HTR-8/SVneo (cell line): ENCODE data around the gene PRKCZ.

ENCODE experiments used
- DNase-seq: peaks from one replicate; pipeline ENCODE4 v3.0.0; 2011; ENCODE audit warnings: low spot score, mixed read lengths; ENCODE audit not compliant: insufficient read length
- FAIRE-seq: peaks from 2 replicates; lab custom pipeline; 2011; peaks lifted over from hg19 to GRCh38; lab: Jason Lieb, UNC

PRKCZ gene

DNA sequence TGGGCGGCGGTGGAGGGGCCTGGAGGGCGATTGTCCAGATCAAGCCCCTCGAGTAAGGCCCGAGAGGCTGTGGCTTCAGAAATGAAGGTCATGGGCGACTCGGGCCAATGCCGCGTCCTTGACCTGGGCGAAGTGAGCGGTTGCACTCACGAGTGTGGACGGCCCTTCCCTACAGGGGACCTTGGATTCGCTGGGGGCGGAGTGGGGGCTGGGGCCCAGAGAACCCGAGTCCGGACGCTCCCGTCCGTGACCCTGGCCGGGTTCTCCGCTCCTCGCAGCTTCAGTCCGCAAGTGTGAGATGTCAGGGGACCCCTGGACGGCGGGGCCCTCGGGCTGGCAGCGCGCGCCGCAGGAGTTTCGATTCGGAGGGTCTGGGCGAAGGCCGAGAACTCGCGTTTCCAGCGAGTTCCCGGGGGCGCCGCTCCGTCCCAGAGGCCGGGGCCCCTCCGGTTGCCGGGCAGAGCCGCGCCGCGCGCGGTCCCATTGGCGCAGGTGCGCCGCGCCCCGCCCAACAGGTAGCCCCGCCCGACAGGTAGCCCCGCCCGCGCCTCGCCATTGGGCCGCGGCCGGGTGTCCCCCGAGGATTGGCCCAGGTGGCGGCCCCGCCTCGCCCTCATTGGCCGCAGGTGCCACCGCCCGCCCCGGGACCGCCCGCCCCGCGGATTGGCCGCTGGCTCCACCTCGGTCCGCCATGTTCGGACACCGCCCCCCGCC, at the start of gene PRKCZ:
Gene PRKCZ (plus strand): TSS at position 694 of the 714 bp plus-strand sequence. CDS start 220 bp downstream, outside the sequence.
- peak; percentile 94 for DNase-seq
- FAIRE-seq, result peak; percentile 87

DNA sequence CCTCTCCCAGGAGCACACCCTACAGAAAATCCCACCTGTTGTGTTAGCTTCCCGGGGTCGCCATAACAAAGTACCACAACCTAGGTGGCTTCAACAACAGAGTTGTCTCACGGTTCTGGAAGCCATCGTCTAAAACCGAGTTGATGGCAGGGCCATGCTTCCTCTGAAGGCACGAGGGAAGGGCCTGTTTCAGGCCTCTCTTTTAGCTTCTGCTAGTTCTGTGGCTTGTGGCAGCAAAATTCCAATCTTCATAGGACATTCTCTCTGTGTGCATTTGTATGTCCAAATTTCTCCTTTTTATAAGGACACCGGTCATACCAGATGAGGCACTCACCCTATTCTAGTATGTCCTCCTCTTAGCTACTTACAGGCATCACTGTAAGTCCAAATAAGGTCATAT, 49.8 kb upstream of the PRKCZ start:
- DNase-seq (no peak), FAIRE-seq (no peak)

DNA sequence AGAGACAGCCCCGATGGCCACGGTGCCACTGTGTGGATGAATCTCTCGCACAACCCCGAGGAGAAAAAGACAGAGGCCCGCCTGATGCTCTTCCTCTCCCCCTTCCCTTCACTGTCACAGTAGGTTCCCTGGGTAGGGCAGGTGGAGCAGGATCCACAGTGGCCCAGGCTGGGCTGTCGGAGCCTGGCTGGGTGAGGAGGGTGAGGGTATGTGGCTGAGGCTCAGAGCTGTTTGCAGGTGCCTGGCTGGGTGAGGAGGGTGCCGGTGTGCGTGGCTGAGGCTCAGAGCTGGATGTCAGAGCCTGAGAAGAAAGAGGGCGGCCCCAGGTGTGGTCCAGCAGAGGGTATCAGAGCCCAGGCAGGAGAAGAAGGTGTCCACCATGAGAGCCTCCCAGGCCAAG, 49.4 kb upstream of the PRKCZ start:
- no peak for FAIRE-seq
- DNase-seq, result no peak

DNA sequence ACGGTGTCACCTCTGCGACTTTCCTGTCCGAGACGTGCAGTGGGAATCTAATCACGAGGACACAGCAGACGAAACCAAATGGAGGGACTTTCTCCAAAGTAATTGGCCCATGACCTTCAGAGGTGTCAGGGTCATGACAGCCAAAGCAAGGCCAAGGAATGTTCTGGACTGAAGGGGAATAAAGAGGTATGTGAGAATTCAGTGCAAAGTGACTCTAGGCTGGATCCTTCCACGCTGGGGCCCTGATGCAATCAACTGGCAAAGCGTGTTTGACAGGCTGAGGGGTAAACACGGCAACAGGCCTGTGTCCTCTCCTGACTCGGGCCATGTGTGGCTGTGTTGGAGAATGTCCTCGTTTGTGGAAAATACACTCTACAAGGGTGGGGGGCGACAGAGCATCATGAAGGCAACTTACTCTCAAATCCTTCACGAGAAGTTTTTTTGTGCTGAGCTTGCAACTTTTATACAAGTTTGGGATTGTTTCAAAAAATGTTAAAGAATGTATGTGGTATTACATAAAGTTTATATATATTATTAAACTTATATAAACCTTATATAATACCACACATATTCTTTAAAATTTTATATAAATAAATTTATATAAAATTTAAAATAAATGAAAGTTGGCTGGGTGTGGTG, 48.3 kb upstream of the PRKCZ start:
- FAIRE-seq (no peak), DNase-seq (no peak)

DNA sequence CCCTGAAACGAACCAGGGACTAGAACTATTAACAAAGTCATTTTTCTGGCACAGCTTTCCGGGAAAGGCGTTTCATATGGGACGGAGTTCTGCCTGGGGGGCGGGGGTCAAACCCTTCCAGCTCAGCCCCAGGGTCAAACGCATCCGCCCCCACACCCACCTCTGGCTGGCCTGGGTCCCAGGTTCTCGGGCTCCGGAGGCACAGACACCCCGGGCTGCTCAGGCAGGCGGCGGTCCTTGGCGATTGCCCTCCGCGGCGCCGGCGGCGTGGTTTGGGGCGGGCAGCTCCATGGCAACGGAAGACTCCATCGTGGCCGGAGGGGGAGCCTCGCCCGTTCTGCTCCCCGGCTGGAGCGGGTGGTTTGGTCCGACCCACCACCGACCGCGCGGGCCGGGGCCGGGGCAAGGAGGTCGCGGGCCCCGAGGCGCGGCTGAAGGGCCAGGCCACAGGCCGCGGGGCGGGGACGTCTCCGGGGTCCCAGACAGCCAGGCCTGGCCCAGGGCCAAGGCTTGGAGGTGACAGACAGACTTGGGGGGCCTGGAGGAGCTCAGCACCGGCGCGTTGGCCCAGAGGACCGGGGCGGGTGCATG, 46.6 kb upstream of the PRKCZ start, which contains the start of gene CFAP74:
Gene CFAP74 (minus strand): TSS at position 246 of the 591 bp plus-strand sequence. CDS start 12,830 bp downstream, outside the sequence.
- DNase-seq, result peak; percentile 41
- FAIRE-seq, result no peak

DNA sequence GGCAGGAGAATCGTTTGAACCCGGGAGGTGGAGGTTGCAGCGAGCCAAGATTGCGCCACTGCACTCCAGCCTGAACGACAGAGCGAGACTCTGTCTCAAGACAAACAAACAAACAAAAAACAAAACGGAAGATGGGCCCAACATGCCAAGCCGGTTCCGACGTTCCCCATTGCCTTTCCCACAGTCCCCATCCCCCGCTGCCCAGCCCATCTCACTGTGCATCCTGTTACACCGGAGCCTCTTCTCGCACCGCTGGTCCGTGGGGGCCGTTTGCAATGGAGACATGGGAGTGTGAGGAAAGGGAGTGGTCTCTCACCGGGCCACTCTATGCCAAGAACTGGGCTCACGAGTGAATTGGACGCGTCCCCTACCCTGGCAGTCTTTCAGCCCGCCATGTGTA, 45.4 kb upstream of the PRKCZ start:
- FAIRE-seq (no peak), DNase-seq (no peak)

DNA sequence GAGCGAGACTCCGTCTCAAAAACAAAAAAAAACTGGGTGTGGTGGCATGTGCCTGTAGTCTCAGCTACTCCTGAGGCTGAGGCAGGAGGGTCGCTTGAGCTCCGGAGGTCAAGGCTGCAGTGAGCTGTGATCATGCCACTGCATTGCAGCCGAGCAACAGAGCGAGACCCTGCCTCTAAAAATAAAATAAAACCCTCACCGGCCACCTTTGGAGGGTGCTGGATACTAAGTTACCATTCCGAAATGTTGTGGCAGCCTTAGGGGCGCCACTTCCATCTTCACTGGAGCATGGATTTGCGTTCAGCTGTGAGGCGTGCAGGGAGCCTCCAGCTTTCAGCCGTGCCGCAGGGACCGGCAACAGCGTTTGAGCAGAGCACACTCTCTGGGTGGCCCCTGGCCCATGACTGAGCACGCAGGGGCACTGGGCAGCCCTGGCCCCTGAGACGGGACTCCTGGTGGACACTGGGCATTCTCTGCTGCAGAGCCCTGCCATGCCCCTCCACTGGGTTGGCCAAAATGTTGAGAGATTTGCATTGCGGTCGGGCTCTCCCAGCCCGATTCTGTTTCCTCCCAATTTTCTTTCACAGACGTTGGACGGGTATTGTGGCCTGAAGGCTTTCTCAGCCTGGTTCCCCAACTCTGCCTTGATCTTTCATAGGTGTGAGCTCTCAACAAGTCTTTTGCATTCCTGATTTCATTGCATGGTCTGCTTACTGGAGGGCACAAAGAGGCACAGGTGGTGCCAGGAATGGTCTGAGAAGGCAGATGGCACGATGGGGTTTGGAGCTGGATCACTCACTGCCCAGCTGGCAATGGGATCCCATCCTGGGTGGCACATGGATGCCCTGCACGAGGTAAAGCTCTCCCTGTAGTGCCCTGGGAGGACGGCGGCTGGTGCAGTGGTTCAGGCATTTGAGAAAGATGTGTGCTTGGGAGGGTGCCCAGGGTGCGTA, 40.8 kb upstream of the PRKCZ start:
- FAIRE-seq (no peak), DNase-seq (no peak)

DNA sequence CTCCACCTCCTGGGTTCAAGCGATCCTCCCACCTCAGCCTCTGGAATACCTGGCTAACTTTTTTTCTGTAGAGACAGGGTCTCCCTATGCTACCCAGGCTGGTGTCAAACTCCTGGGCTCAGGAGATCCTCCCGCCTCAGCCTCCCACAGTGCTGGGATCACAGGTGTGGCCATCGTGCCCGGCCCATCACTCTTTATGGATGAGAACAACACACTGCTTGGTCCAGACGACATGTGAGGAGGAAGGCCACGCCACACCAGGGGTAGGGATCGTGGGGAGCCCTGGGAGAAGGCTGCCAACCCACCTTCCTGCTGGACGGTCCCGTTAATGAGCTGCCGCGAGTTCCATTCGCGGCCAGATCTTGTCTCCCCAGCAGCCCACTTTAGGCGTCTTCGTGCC, 36.0 kb upstream of the PRKCZ start:
- DNase-seq (no peak), FAIRE-seq (no peak)

DNA sequence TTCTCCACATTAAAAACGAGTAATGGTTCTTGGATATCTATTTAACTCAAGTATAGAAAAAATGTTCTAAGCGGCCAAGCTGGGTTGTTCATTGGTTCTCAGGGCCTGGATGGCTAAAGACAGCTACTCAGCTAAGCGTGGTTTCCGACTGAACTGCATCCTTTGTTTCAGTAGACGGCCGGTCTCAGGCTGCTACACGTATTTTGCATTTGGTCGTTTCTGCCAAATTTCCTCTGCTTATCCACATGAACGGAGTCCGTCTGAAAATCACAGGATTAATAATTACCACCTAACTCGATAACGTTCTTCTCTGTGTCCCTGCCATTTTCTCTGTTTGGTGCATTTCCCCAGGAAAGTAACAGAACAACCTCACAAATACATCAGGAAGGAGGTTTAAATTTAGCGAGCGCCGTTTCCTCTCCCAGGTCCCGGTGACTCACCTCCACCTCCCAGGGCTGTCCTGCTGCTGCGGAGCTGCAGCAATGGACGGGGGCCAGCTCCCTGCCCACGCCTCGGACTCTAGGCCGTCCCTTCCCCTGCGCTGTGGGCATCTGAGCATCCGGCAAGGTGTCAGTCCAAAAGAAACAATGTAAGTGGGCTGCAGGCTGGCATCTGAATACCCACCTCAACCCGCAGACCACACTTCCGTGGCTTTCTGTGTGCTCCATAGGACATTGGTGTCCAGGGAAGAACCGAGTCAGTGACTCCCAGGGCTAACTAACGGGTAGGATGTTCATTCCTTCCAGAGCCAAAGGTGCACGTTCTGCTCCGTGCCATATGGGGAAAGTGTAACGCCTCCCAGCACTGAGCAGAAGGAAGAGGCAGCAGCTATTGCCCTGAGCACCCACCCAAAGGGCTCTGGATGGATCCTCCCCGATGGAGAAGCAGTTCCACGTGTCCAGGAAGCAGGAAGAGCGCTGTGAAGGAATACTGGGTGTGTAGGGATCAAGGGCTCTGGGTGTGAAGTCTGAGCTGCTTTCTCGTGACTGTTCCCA, 35.2 kb upstream of the PRKCZ start:
- no peak for FAIRE-seq

DNA sequence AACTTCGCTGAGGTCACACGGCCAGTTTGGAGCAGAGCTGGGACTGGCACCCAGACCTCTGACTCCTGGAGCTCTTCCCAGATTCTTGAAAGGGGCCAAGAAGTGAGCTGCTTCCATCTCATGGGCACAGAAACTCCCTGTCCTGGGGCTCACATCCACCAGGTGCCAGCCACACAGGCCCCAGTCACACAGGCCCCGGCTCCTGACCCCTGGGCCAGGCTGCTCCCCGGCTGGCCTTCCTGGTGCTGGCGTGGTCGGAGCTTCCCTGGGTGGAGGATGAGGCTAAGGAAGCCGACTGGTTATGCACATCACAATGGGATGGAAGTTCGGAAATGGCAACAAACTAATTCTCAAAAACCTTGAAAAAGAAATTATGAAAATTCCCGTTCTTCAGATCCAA, 34.1 kb upstream of the PRKCZ start:
- no peak for FAIRE-seq

More for the DNA sequence above, 35.2 kb upstream of the PRKCZ start:
- no peak for DNase-seq

DNA sequence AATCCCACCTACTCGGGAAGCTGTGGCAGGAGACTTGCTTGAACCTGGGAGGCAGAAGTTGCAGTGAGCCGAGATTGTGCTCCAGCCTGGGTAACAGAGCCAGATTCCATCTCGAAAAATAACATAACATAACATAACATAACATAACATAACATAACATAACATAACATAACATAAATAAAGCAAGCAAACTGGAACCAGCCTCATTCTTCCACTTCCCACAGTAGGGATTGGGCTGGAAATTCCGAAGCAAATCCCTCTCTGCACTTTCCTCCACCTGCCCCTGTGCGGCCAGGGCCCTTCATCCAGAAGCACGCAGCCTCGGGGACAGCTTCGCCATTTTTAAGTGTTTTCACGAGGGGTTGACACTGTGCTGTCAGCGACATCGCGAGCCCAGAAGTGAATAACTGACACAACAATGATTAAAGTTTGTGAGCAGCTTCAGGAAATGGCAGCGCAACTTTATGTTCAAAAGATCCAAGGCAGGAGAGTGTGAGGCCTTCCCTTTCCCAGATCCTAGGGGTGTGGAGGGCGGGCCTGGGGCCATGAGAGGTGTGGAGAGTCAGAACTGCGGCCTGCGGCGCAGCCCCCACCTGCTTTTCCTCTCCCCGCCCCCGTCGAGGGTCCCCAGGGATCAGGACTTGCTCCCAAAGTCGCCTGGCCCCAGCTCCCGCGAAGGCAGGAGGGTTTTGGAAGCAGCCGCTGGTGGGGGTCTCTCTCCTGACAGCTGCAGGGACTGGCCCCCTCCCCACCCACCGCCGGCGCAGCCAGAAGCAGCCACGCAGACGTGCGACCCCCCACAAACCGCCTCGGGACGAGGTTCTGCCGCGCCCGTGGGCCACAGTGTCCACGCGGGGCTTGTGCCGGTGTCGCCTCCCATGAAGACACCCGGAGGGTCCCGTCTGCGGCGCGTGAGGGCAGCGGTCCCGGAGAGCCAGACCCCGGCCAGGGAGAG, 31.7 kb upstream of the PRKCZ start:
- no peak for DNase-seq
- no peak for FAIRE-seq

More for the DNA sequence above, 34.1 kb upstream of the PRKCZ start:
- no peak for DNase-seq

DNA sequence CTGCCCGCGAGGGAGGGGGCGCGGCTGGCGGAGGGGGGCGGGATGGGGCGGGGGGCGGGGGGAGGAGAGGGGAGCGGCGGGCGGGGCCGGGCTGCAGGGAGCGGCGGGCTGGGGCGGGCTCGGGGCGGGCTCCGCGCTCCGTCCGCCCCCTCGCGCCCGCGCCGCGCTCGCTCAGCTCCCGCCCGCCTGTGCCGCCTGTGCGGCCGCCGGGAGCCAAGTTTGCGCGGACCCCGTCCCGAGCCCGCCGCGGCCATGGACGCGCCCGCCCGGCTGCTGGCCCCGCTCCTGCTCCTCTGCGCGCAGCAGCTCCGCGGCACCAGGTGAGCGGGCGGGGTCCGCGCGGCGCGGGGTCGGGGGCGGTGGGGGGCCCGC, 31.1 kb upstream of the PRKCZ start, which contains the start of gene GABRD:
Gene GABRD (plus strand): TSS at position 174 of the 372 bp plus-strand sequence. CDS start 79 bp downstream, at position 253.
- no peak for FAIRE-seq
- DNase-seq, result peak; percentile 45

DNA sequence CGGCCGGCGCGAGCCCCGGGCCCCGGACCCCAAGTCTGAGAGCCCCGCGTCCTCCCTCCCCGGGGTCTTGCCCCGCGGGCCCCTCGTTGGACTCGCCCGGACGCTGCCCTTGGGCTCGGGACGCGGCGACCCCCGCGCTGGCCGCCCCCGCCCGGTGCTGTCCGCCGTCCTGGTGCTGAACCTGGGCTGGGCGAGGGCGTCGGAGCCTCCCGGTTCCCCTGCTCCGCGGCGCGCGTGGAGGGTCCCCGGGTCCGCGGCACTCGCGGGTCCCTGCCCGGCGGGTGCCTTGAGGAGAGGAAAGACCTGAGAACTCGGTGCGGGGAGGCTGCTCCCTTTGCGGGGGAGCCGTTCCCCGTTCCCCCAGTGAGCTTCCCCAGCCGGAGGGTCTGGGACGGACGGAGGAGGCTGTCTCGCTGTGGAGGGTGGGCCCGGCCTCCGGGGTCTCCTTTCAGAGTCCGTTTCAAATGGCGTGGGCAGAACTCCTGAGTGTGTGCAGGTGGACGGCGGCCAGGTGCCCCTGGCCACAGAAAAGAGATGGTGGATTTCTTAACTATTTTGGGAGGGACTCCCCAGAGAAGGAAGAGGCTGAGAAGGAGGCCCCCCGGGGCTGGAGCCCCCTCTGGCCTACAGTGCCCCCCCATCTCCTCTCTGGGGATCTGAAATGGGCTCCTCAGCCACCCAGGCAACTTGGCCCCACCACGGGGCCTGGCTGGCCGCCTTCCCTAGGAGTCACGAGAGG, 30.5 kb upstream of the PRKCZ start:
- DNase-seq, result no peak
- FAIRE-seq, result no peak

DNA sequence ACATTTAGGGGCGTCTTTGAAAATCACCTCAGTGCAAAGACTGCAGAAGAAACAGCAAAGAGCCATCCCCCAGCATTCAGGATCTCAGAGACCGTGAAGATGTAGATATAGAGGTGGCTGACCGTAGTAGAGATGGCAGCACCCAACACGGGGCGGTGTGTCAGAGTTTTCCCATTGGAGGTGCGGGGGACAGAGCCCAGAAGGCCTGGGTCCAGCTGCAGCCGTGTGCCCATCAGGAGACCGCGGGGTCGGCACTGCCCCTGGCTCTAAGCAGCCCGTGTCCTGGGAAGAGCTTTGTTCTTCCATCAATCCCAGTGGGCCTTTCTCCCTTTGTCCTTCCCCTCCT, 29.9 kb upstream of the PRKCZ start:
- no peak for DNase-seq
- FAIRE-seq, result no peak

DNA sequence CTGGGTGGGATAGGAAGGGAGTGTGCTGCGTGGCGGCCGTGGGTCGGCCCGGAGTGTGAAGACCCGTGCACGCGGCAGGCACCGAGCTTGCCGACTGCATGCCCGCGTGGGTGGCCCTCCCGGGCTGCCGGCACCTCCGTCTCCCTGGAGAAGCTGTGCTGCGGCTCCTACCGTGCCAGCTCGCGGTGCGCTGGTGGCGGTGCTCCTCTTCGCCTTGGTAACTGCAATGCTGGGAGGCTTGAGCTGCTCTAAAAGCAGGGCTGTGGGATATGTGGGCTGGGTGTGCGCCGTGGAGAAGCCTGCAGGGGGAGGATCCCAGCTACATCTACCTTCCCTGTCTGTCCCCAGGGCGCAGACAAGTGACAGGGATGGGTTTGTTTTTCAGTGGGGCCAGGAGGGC, 28.7 kb upstream of the PRKCZ start:
- no peak for FAIRE-seq
- DNase-seq, result no peak

DNA sequence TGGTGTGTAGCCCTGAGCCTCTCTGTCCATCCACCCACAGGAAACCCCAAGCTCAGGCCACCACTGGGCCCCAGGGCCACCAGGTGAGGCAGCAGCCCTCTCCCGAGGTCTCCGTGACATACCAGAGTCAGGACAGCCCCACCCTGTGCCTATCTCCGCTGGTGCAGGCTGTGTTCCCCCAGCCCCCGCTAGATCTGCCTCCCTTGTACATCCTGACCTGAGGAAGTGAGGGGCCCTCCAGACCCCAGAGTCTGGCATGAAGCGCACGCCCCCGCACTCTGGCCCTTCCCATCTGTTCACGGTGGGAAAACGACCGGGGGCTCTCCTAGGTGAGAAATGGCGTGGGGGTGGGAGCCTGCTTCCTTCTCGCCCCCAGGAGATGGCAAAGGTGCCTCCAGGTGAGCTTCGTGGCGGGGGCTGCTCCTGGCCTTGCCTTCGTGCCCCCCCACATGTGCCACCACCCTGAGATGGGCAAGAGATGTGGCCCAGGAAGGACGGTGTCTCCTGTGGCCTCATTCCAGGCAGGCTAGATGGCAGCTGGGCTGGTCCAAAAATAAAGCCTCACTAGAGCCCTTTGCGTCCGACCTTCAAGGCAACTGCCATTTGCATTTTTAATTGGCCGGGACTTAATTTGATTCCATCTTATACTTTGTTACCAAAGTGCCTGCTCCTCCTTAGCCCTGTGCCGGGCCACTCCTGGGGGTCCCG, 28.0 kb upstream of the PRKCZ start:
- DNase-seq, result no peak
- no peak for FAIRE-seq

DNA sequence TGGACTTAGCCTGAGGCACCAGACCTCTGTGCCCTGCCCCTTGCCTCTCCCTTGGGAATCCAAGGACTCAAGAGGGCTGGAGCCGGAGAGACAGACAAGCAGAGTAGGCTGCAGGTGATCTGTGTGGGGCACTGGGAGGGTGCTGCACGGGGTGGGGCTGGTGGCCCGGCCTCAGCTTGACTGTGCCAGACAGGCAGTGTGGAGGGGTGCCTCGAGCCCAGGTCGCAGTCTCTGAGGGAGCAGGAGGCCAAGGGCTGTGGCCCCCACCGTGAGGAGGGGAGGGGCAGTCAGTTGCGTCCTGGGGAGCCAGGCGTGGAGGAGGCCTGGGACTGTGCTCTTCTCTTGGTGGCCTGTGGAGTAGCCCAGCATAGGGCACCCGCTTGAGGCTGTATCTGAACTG, 27.0 kb upstream of the PRKCZ start:
- DNase-seq, result no peak
- FAIRE-seq, result no peak
